HL-60 (cell line): ENCODE results near the gene CSK.
A peak's percentile ranks its signal among the peaks of the same experiment; 100 is the strongest.

Source experiments
- DNase-seq, 2 experiments: peaks; one replicate each; pipeline ENCODE4 v3.0.0-alpha.2; 2010 to 2020; ENCODE audit warnings: low read depth in 1 of 2, low spot score in 1 of 2
- H3K27ac ChIP-seq: fragments of 250-450 bp; sonication (Bioruptor Pico); replicated peaks from 2 replicates; pipeline ENCODE4 v1.5.1; 2020; ENCODE audit warnings: mild to moderate bottlenecking, moderate library complexity
- H3K27me3 ChIP-seq: fragments of 250-450 bp; sonication (Bioruptor Pico); 2 replicates; pipeline ENCODE4 v1.5.1; 2021; ENCODE audit warnings: mild to moderate bottlenecking, moderate library complexity; ENCODE audit not compliant: insufficient read depth, poor library complexity, severe bottlenecking
- H3K4me3 ChIP-seq: replicated peaks from 2 replicates; pipeline ENCODE4 v1.5.1; 2011; ENCODE audit warnings: mild to moderate bottlenecking, control low read depth, low read length; ENCODE audit not compliant: insufficient read depth
- CTCF ChIP-seq: IDR thresholded peaks from one replicate; pipeline ENCODE4 v1.5.1; 2011; ENCODE audit warnings: low read length, control low read depth, inconsistent platforms; ENCODE audit not compliant: insufficient read depth
- GABPA ChIP-seq: IDR thresholded peaks from 2 replicates; pipeline ENCODE4 v1.6.1; 2012; ENCODE audit warnings: low read depth
- POLR2AphosphoS5 ChIP-seq: IDR thresholded peaks from 2 replicates; pipeline ENCODE4 v1.6.1; 2012; ENCODE audit warnings: low read depth
- REST ChIP-seq: IDR thresholded peaks from 2 replicates; pipeline ENCODE4 v1.6.1; 2012; ENCODE audit warnings: low read depth; ENCODE audit not compliant: insufficient replicate concordance
- SPI1 ChIP-seq: IDR thresholded peaks from 2 replicates; pipeline ENCODE4 v1.6.1; 2012; ENCODE audit warnings: low read depth, mild to moderate bottlenecking, borderline replicate concordance

Gene CSK

GRCh38 chr15:74768099-74768770 lies 13.6 kb upstream of the CSK start:
- Histone ChIP-seq H3K4me3 (no peak overlapping the region), H3K27me3 (no peaks in the 10 kb centered on the region), H3K27ac (no peak overlapping the region)
- no peak for DNase-seq
- TF ChIP-seq SPI1 (no peak), CTCF (no peak), POLR2AphosphoS5 (no peak), REST (no peak), GABPA (no peak)

- H3K27me3 ChIP-seq: no peaks in the 10 kb centered on the region
- DNase-seq: peak in 1 of 2 experiments; percentile 66
- TF ChIP-seq REST (no peak), CTCF (peak; percentile 29)
- no peak overlapping the region for H3K4me3 ChIP-seq
- no peak overlapping the region for H3K27ac ChIP-seq
These were observed 13.0 kb upstream of the CSK start for GRCh38 chr15:74768771-74769342.

DNA sequence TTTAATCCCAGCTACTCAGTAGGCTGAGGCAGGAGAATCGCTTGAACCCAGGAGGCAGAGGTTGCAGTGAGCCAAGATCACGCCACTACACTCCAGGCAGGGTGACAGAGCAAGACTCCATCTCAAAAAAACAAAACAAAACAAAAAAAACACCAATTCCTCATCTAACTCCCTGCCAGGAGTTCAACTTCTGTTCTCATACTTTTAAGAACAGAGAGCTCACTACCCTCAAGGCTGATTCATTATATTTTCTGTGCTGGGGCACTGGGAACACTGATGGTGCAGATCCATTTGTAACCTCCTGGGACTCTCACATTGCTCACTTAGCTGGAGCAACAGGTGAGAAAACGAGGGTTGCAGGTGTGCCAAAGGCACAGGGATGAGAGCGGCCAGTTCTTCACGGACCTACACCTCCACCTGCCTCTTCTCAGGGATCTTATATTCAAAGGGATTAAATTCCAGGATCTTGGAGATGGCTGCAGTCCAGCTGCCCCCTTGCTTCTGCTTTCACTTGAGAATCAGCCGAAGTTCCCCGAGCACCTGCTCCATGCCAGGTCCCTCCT lies 12.3 kb upstream of the CSK start:
- no peak for TF ChIP-seq POLR2AphosphoS5
- TF ChIP-seq REST: no peak
- no peak for TF ChIP-seq GABPA
- TF ChIP-seq CTCF: no peak
- TF ChIP-seq SPI1: no peak
- no peaks in the 10 kb centered on the region for H3K27me3 ChIP-seq
- DNase-seq: no peak
- H3K27ac ChIP-seq: no peak overlapping the region
- no peak overlapping the region for H3K4me3 ChIP-seq
